DMS53 (cell line): ENCODE results near the gene RANBP1.
A peak's percentile ranks its signal among the peaks of the same experiment; 100 is the strongest.
"Not testable (repeated sequence)": the region's sequence is repeated elsewhere in the genome, so short reads cannot be mapped to it uniquely, and the experiment has no call there.

Experiments
- DNase-seq: peaks from one replicate; lab custom pipeline; 2025; lab: John Stamatoyannopoulos, UW

RANBP1 gene

GRCh38 chr22:20152464-20152890 is 36.6 kb downstream of the RANBP1 start:
- no peak for DNase-seq

- no peak for DNase-seq
Observed at GRCh38 chr22:20153945-20154344, 38.0 kb downstream of the RANBP1 start.

GRCh38 chr22:20154602-20155187 is 38.8 kb downstream of the RANBP1 start:
- peak; percentile 49 for DNase-seq

GRCh38 chr22:20155330-20156041 is 39.6 kb downstream of the RANBP1 start:
- peak; percentile 91 for DNase-seq

- DNase-seq = no peak
Observed at GRCh38 chr22:20156042-20156389, 40.1 kb downstream of the RANBP1 start.

GRCh38 chr22:20156611-20157429 is 40.9 kb downstream of the RANBP1 start:
- DNase-seq = peak; percentile 49

- no peak for DNase-seq
Observed at GRCh38 chr22:20157430-20158183, 41.7 kb downstream of the RANBP1 start.

- no peak for DNase-seq
Observed at GRCh38 chr22:20158391-20159036, 42.6 kb downstream of the RANBP1 start.

- DNase-seq = no peak
Observed at GRCh38 chr22:20159076-20159475, 43.2 kb downstream of the RANBP1 start.

- DNase-seq = not testable (repeated sequence)
Observed at GRCh38 chr22:20159531-20159930, 43.6 kb downstream of the RANBP1 start.

GRCh38 chr22:20160041-20160440 is 44.1 kb downstream of the RANBP1 start:
- no peak for DNase-seq

- DNase-seq = no peak
Observed at GRCh38 chr22:20164863-20165262, 49.0 kb downstream of the RANBP1 start.

- no peak for DNase-seq
Observed at GRCh38 chr22:20165421-20165820, 49.5 kb downstream of the RANBP1 start.

- DNase-seq = no peak
Observed at GRCh38 chr22:20165913-20166312, 50.0 kb downstream of the RANBP1 start.

GRCh38 chr22:20166703-20167102 is 50.8 kb downstream of the RANBP1 start:
- DNase-seq = no peak

- DNase-seq = no peak
Observed at GRCh38 chr22:20167643-20168322, 51.9 kb downstream of the RANBP1 start.

- no peak for DNase-seq
Observed at GRCh38 chr22:20169253-20169822, 53.4 kb downstream of the RANBP1 start.

- DNase-seq = no peak
Observed at GRCh38 chr22:20170170-20170569, 54.3 kb downstream of the RANBP1 start.

GRCh38 chr22:20171288-20172140 is 55.6 kb downstream of the RANBP1 start:
- no peak for DNase-seq

GRCh38 chr22:20172141-20172613 is 56.3 kb downstream of the RANBP1 start:
- DNase-seq = no peak
